GM18517 (cell line): ENCODE results near the gene SCYL3.

ENCODE experiments used
- ATAC-seq: cut with Tn5 transposase; IDR thresholded peaks from one replicate; pipeline ENCODE4 v1.9.1; 2021; ENCODE audit warnings: mild to moderate bottlenecking, moderate library complexity; ENCODE audit not compliant: unreplicated experiment

Gene SCYL3

DNA sequence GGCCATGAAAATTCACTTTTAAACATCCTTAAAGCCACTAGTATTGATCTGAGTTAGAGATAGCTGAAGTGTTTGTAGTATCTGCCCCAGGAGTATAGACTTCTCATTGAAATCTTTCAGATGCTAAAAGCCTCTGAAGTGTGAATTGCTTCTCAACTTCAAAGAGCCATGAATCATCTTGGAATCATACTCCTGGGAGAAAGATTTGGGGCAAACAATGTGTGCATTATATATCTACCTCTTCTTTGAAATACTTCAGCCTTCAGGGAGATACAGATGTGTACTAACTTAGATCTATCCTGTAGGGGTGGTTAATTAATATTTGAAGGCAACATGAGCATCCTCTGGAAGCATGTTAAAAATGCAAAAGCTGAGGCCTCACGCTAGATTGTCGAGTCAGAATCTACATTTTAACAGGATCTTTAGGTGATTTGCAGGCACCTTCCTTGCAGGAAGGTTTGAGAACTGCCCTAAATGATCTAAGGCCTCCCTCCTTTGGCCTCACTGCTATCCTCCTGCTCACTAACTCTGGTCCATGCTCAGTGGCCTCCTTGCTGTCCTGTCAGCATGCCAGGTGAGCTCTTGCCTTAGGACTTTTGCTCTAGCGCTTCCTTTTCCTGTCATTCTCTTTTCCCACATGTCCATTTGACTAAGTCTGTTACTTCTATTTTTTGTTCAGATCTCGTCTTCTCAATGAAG is 6.0 kb upstream of the SCYL3 start:
- ATAC-seq: no peak

DNA sequence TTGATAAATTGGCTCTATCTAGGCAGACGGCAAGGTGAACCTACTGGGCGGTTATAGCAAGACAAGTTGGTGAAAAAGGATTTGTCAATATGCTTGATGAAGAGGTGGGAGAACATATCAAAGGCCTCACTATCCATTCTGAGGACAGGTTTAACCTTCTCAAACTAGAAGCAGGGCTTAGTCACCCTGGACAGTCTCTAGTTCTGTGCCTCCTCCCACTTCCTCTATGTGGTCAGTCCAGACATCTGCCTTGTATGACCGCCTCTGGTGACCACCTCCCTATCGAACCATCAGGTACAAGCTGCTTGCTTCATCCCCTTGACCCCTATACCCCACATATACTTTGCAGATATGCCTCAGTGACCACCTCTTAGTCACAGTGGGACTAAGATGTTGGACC is 2.3 kb upstream of the SCYL3 start:
- ATAC-seq: no peak

DNA sequence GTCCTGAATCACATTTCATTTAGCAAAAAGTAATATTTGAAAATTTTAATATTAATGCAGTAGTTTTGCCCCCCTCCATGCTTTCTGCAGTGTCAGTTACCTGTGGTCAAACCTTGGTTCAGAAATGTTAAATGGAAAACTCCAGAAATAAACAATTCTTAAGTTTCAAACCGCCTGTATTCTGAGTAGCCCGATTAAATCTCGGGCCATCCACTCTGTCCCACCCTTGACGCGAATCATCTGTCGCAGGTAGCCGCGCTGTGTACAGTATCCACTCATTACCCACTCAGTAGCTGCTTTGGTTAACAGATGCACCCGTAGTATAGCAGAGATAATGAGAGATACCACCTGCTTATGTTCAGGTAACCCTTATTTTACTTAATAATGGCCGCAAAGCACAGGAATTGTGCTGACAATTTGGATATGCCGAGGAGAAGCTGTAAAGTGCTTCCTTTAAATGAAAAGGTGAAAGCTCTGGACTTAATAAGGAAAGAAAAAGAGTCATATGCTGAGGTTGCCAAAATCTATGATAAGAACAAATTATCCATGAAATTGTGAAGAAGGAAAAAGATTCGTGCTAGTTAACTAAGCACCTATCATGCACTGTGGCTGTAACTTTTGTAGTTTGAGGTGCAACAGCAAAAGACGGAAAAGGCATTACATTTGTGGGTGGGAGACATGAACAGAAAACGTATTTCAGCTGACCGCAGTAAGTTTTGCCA is 889 bp upstream of the SCYL3 start:
- ATAC-seq: no peak

DNA sequence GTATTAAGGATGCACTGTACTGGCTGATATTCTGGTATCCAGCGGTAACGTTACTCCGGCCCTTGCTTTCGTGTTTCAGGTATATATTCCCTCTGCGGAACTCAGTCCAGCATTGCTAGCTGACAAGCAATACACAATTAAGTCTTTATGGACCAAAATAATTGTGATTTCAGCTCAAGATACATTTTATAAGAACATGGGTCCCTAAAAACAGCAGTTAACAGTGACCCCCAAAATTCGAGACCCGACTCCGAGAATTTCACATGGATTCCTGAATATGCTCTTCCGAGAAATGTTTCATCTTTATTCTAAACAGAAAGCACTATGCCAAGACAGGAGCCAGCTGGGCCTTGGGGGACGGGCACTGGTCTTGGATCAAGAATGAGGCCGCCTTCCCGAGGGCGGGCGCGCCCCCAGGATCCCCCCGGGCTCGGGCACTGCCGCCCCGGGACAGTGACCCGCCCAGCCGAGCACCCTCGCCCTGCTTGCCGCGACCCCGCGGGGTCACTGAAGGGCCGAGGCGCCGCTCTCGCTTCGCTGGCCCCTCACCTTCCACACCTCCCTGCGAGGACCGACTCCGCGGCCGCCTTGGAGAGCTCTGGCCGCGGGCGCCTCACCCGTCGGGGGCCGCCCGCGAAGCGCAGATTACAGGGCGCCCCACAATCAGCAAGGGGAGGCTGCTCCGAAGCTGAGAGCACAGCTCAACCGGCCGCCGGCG is 610 bp downstream of the SCYL3 start:
- peak; percentile 11 for ATAC-seq

DNA sequence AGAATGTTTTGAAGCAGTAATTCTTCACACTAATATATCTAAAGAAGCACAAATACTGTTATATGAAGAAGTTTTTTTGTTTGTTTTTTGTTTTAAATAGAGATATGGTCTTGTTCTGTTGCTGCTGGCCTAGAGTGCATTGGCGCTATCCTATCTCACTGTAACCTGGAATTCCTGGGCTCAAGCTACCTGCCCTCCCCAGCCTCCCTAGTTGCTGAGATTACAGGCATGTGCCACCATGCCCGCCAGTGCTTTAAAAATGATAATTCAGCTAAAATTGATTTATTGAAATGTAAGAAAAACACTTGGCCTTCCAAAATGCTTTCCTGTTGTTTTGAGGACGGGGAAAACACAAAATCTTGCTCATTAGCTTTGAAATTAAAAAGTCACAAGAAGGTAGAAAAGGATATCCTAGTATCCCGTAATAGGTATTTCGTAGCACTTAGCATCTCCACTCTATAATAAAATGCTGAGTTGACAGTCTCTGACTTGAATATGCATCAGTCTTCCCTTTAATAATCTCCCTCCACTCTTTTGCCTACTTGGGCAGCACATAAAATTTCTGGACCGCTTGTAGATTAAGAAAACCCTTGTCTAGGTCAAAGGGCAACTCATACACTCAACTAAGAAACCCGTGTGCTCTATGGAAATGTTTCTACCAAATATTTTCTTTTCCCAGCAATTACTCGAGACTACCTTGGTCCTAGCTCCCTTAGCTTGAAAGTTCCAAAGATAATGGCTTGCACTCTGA is 1.3 kb downstream of the SCYL3 start:
- no peak for ATAC-seq

DNA sequence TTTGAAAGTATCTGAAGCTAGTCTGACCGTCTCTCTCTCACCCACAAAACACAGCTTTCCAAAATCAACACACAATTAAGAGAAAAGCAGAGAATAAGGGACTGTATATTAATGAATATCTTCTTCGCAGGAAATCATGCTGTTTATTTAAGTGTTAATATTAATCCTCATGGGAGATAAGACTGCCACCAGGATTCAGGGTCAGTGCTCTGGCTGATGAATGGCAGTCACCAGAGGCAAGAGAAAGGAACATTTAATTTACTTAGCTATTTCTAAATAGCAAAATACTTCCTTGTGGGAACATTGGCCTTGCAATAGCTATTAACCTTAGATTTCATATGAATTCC is 2.2 kb downstream of the SCYL3 start:
- ATAC-seq: no peak

DNA sequence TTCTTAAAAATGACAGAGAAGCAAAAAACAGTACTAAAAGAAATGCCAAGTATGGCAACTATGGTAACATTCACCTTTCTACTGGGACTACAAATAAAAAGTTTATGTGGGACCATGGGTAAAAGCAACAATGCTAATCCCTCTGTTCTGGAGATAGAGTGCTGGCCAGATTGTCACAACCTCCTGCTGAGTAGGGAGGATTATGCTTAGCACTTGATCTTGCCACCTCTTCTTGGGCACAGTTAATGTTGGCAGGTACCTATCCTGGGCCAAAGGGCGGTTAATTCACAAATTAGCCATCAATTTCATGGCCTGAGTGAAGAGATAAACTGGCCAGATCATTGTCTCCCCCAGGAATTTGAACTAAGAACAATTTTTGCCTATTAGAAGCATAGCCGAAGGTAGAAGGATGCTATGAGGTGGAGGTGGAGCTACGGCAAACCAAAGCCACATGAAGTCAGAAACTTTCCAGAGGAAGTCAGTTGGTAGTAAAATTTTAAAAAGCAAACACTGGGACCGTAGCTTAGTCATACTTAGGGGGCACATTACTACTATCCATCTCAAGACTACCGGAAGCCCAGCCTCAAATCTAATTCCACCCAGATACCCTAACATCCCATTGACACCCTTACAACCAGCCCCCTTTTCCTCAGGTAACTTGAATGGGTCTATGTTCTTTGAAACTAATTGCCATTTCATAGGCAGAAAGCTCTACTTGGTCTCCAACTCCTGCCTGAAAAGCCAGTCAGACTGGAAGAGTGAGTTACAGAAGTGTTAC is 2.7 kb downstream of the SCYL3 start:
- ATAC-seq: peak; percentile 18

DNA sequence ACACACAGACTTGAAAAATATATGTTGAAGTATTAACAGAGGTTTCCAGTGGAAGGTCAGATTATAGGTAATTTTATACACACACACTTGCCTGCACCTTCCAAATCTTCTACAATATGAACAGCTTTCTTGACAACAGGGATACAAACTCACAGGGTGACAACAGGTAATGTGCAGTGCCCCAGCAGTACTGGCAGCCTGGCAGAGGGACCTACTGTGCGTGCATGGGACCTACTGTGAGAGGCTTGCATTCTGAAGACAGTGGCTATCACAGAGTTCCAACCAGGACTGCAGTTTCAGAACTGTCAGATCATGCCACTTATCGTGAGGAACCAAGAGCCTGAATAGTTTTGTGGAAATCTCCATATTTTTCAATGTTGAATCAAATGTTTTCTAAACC is 3.8 kb downstream of the SCYL3 start:
- ATAC-seq: no peak

DNA sequence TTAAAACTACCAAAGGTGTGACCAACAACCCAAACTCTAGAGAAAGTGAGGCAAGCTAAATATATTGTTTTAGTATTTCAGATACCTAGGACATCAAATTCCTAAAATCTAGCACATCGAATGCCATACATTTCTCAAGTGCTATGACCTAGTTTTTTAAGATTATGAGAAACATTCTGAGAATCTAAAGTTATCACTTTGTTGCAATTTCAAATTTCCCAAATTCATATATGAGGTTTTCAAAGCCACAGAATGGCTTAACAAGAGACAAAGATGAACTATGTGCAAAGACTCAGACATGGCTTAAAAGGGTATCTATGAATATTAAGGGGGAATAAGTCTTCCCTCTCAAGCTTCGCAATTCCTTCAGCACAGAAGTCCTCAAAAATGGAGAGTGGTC is 6.8 kb downstream of the SCYL3 start:
- ATAC-seq: no peak

DNA sequence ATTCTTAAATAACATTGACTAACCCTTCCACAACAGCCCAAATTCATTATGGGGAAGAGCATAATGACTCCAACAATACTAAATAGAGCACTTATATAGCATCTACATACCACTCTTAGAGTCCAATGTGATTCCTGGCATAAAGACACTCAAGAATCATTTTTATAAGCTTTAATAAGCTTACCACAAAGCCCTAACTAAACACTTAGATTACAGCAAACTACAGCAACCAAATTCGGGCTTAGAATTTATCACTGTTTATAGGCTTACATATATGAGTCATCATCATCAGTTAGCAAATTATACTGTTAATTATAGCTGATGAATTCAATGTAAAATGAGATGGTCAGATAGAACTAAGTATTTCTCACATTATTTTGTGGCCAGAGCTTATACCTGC is 7.3 kb downstream of the SCYL3 start:
- ATAC-seq: no peak

DNA sequence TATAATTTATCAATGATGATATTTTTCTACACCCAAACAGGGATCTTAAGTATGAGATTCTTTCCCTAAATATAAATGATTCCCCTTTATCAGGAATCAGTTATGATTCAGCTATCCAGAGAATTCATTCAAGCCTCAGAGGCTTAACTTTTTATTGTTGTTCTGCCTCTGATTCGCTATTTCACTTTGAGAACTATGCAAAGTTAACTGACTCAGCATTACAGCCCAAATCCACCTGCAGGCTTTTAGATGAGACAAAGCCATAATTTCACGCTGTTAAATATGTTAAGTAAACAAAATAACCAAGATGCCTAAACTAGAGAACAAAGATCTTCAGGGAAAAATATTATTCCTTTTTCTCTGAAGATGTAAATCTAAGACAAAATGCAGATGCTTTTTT is 8.5 kb downstream of the SCYL3 start:
- ATAC-seq: no peak

DNA sequence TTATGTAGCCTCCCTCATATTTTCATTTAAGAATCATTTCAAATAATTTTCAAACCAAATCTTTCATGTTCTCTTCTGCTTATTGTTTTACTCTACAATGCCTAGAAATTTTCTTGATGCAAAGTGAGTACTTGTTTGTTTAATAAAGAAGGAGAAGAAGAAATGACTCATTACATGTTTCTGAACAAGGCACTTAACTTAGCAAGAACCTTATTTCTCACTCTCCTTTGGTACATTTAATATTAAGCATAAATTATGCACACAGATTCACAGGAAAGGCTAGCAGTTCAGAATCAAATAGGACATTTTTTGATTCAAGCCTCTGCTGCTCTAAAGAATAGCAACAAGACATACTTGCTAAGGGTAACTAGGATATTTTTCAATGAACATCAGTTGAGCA is 9.1 kb downstream of the SCYL3 start:
- no peak for ATAC-seq

DNA sequence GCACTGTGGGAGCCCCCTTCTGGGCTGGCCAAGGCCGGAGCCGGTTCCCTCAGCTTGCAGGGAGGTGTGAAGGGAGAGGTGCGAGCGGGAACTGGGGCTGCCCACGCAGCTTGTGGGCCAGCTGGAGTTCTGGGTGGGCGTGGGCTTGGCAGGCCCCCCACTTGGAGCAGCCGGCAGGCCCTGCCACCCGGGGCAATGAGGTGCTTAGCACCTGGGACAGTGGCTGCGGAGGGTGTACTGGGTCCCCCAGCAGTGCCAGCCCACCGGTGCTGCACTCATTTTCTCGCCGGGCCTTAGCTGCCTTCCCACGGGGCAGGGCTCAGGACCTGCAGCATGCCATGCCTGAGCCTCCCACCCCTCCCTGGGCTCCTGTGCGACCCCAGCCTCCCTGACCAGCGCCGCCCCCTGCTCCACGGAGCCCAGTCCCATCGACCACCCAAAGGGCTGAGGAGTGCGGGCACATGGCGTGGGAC is 11.6 kb downstream of the SCYL3 start:
- no peak for ATAC-seq

DNA sequence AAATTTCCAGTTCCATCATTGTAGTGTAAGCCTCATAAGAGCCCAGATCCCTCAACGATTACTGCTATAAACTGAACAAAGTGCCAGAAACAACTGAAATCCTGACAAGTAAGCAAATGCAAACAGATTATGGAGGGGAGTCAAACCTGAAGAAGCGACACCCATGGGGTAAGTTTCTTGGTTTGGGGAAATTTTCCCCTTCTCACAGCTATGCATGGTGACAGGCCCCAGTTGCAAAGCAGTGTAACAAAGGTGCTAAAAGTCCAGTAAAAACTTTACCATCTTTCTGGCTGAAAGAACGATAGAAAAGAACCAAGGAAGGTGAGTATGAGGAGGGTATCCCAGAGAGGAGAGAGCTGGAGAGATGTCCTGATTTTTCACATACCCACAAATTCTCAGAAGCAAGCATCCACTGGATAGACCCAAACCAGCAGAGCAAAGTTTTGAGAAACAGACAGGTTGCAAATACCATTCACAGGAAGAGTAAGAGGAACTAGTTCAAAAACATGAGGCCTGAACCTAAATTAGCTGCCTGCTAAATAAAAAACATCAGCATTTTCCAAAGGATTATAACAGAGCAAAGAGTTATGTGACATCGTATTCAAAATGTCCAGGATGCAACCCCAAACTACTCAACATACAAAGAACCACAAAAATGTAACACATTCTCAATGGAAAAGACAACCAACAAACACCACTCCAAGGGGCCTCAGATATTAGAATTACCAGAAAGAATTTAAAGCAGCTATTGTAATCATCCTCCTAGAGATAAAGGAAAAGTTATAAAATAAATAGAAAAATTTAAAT is 14.5 kb downstream of the SCYL3 start:
- ATAC-seq: no peak

DNA sequence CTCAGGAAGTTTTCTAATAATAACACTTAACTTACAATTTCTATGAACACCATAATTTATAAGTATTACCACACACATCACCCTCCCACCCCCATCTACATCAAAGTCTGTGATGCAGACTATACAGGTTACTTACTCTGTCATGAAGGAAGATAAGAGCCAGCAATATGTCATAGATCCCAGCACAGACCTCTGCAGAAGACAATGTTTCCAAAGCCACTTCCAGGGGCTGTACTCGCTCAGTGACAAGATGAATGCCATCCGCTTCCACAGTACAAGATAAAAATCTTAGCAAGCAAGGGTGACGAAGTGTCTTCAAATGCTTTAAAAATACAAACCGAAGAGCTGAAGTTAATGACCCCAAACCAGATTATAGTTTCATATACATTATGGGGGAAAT is 15.2 kb downstream of the SCYL3 start:
- ATAC-seq: no peak

DNA sequence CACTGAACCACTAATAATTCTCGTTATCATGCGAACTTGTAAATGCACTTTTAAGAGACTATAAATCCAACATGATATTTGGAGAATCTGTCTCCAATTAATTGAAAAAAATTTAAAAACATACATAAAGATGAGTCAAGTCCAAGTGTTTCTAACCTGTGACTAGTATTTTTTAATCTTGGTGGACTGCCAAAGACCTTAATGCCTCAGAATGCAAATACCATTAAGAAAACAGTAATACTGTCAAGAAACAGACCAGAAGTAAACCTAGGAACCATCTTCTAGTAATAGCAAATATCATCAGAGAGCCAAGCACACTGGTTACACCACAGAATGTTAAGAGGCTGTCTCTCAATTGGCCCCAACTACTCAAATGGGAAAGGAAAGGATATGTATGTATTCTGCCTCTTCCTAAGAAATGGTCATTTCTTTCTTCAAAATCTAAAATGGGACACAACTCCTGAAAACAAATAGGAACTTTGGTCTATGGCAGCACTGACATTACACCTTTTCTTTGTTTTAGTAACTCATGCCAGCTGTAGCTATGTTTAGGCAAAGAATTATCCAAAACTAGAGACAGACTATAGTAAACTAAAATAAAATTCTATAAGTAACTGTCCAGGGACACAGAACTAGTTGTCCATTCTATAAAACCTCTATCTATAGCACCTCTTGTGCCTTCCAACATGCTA is 15.8 kb downstream of the SCYL3 start:
- no peak for ATAC-seq

DNA sequence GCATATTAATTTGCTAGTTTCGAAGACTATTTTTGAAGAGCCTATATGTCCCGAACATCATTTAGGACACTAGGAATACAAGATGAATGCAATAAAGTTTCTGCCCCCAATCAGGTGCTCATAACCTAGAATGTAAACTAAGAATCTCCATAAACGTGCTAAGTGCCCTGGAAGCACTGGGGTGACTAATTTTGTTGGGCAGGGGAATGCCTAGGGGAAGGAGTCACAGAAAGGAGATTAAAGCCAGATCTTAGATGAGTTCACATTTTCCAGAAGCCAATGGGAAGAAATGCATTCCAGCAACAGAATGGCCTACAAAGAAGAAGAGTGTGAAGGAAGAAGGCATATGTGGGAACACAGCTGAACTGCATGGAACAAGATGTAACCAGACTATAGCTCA is 19.5 kb downstream of the SCYL3 start:
- ATAC-seq: no peak

DNA sequence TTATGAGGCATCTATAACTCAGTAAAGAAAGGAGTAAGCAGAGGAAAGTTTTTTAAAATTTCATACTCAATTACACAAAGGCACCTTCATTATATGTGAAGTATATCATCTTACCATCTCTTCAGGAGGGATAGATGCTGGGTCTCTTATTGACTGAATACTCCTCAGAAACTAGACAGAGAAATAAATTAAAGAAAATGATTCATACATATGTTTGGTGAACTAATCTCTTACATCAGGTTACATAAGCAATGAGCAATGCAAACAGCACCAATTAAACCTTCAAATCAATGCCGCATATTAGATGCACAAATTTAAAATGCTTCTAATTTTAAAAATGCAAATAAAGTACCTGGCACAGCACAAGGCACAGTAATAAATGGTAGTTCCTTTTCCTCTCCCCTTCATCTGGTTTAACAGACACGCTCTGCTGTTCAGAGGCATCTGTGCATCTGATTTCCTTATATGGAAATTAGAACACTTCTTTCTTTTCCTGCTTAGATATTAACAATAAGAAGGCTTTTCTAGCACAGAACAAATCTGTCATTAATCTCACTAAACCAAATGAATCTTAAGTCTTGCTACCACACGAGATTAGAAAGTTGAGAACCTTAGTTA is 20.0 kb downstream of the SCYL3 start:
- ATAC-seq: no peak

DNA sequence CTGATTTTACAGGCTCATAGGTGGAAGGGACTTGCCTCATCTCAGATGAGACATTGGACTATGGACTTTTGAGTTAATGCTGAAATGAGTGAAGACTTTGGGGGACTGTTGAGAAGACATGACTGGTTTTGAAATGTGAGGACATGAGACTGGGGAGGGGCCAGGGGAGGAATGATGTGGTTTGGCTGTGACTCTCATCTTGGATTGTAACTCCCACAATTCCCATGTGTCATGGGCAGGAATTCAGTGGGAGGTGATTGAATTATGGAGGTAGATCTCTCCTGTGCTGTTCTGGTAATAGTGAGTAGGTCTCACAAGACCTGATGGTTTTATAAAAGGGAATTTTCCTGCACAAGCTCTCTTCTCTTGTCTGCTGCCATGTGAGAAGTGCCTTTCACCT is 20.8 kb downstream of the SCYL3 start:
- ATAC-seq: no peak
